ENCODE measurements around the gene ZNF710. TPM values are rescaled to one million over a fixed set of nuclear protein-coding genes. Genes with fewer than 3 reads are reported as not detected.
A peak's percentile ranks its signal among the peaks of the same experiment; 100 is the strongest.

Gene ZNF710
- total and polyA plus RNA-seq, 2 of the 4 experiments (the other 2 are of a cell fraction): 7.6 to 8.2 TPM

DNA sequence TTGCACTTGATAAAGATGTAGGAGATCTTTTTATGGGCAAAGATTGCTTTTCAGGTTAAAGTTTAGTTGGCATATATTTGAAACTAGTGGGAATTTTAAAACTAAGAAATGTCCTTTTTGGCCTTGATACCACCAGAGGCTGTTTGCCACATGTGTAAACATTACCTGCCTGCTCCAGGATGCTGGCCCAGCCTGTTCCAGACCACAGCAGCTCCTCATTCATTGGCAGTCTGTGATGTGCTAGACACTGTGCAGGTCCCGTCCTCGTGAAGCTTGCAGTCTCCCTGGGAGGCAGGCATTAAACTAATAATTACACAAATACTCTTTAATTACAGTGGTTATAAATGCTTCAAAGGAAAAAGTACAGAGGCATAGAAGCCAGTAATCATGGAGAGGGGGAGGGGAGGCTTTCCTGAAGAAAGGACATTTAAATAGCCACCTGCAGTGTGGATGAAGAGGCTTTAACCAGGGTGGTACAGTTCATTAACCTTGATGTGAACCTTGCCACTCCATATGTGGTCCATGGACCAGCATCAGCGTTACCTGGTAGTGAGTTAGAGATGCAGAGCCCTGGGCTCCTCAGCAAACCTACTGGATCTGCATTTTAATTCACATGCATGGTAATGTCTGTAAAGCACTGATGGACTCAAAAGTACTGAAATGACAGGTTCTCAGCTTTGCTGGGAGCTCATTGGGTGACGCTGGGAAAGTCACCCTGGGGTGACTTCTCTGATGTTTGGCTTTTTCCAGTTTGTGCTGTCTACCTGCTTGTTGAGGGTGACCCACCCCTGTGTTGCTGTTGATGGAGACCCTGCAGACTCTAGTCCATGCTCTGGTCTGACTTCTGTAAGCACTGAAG lies 5.3 kb downstream of the ZNF710 start:
- Histone ChIP-seq H2BK5ac (ENCODE audit: low read depth, low read length, poor library complexity, severe bottlenecking) (no peak overlapping the region), H3K4me2 (ENCODE audit: low read depth, low read length) (no peak overlapping the region), H3K9me3 (ENCODE audit: control insufficient read depth, insufficient read depth, low read length) (peaks cover 2% of the 10 kb centered on the region; the same call in 1 of the 2 replicates), H3K9ac (ENCODE audit: low read depth, low read length) (no peak overlapping the region), H4K5ac (ENCODE audit: low read depth, low read length) (no peak overlapping the region), H3K4ac (ENCODE audit: low read depth, low read length) (0 out of 2 replicates have a peak overlapping the region, but pooled peaks have one; percentile 28), H2BK15ac (ENCODE audit: low read depth, low read length) (no peak overlapping the region), H3K27me3 (ENCODE audit: control insufficient read depth, insufficient read depth, low read length) (no peaks in the 10 kb centered on the region), H3K56ac (ENCODE audit: extremely low read depth, insufficient read depth, low read length) (no peak overlapping the region), H3K36me3 (ENCODE audit: control insufficient read depth, insufficient read depth, low read length) (no peaks in the 10 kb centered on the region; the same call in 1 of the 2 replicates), H3K27ac (ENCODE audit: insufficient read depth, low read length) (no peak overlapping the region), H3K14ac (replicated peaks; ENCODE audit: low read depth, low read length) (no peak overlapping the region; the same call in 1 of the 2 replicates), H3K4me1 (ENCODE audit: control insufficient read depth, insufficient read depth, low read length) (peaks cover 22% of the 10 kb centered on the region), H2BK120ac (ENCODE audit: low read depth, low read length) (no peak overlapping the region), H4K20me1 (ENCODE audit: insufficient read depth, low read length) (peaks cover 33% of the 10 kb centered on the region), H3K79me1 (ENCODE audit: low read depth in 1 of 2, low read length in 2 of 2) (peaks cover 39 to 76% of the 10 kb centered on the region in 2 experiments), H3K4me3 (ENCODE audit: insufficient read depth, low read depth, low read length) (no peak overlapping the region), H3K23ac (ENCODE audit: low read depth, low read length) (no peak overlapping the region), H3K9me1 (ENCODE audit: insufficient read depth, low read length) (peaks cover 25% of the 10 kb centered on the region; the same call in 1 of the 2 replicates), H4K8ac (ENCODE audit: low read depth in 2 of 2, low read length in 2 of 2) (no peak overlapping the region), H4K91ac (ENCODE audit: insufficient read depth, low read depth, low read length) (no peak overlapping the region), H2BK20ac (ENCODE audit: low read depth, low read length) (no peak overlapping the region), H2AK9ac (replicated peaks; ENCODE audit: low read depth, low read length, poor library complexity) (no peak overlapping the region), H3K18ac (ENCODE audit: low read depth, low read length) (no peak overlapping the region), H2AFZ (replicated peaks; ENCODE audit: low read length, poor library complexity) (no peak overlapping the region), H2AK5ac (ENCODE audit: low read depth, low read length) (peak overlapping the region; percentile 36; the same call in 1 of the 2 replicates)
- ChIA-PET CTCF (no interaction called here), POLR2A (ENCODE audit: unreplicated experiment) (no interaction called here)
- dilution Hi-C loops (cut with HindIII; ENCODE audit: low sequenced_read_pairs, unreplicated experiment): no loop called here
- no peak for ATAC-seq (ENCODE audit: low read depth)
- TF ChIP-seq SMC3 (IDR thresholded peaks at IDR 0.05; ENCODE audit: low read depth, low read length): no peak
- TF ChIP-seq, protein P1, sequence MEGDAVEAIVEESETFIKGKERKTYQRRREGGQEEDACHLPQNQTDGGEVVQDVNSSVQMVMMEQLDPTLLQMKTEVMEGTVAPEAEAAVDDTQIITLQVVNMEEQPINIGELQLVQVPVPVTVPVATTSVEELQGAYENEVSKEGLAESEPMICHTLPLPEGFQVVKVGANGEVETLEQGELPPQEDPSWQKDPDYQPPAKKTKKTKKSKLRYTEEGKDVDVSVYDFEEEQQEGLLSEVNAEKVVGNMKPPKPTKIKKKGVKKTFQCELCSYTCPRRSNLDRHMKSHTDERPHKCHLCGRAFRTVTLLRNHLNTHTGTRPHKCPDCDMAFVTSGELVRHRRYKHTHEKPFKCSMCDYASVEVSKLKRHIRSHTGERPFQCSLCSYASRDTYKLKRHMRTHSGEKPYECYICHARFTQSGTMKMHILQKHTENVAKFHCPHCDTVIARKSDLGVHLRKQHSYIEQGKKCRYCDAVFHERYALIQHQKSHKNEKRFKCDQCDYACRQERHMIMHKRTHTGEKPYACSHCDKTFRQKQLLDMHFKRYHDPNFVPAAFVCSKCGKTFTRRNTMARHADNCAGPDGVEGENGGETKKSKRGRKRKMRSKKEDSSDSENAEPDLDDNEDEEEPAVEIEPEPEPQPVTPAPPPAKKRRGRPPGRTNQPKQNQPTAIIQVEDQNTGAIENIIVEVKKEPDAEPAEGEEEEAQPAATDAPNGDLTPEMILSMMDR (conservative IDR thresholded peaks at IDR 0.05; ENCODE audit: low read depth, low read length): no peak
- no peak for TF ChIP-seq RFX5 (IDR thresholded peaks at IDR 0.05; ENCODE audit: low read depth, low read length)
- no peak for TF ChIP-seq RAD21 (IDR thresholded peaks at IDR 0.05; ENCODE audit: low read length)
- intact Hi-C loops (cut with micrococcal nuclease): no loop called here
- in situ Hi-C loops (cut with MboI; ENCODE audit: low sequenced_read_pairs): no loop called here
- 100% methylated on average over 1 of the region's 4 CpGs; no CpG with 5 or more reads in 1 of the 2 experiments for WGBS, 2 experiments (ENCODE audit: extremely low coverage in 2 of 2, insufficient read length in 1 of 2)
- DNase-seq: no peak
- BruUV-seq (replicated peaks): no TSS peak
